SU-DHL-6 (cell line): ENCODE data around the gene CIAO2A.

Experiments used
- H2AFZ ChIP-seq: fragments of 200-600 bp; sonication (generic); 2 replicates; pipeline ENCODE4 v1.6.1; 2014; ENCODE audit warnings: low read depth, mild to moderate bottlenecking, moderate library complexity, mixed read lengths, antibody characterized with exemption, low read length; ENCODE audit not compliant: severe bottlenecking
- H3F3A ChIP-seq: fragments of 200-600 bp; shearing (Covaris generic); 2 replicates; pipeline ENCODE4 v1.6.0; 2016; ENCODE audit warnings: antibody characterized with exemption, mild to moderate bottlenecking; ENCODE audit not compliant: insufficient read depth
- H3K27ac ChIP-seq: fragments of 200-600 bp; sonication (generic); 2 replicates; pipeline ENCODE4 v1.5.1; 2016; ENCODE audit warnings: low read depth, mild to moderate bottlenecking, low read length, moderate library complexity, mixed read lengths
- H3K27me3 ChIP-seq: fragments of 200-600 bp; sonication (generic), shearing (Covaris generic); 2 replicates; pipeline ENCODE4 v1.6.0; 2014; ENCODE audit warnings: mild to moderate bottlenecking, low read length
- H3K36me3 ChIP-seq: fragments of 200-600 bp; sonication (generic); 2 replicates; pipeline ENCODE4 v1.6.1; 2014; ENCODE audit warnings: mild to moderate bottlenecking, low read length, mixed read lengths
- H3K4me2 ChIP-seq: fragments of 300-600, 200-600 bp; shearing (Covaris generic), sonication (generic); 2 replicates; pipeline ENCODE4 v1.6.0; 2014; ENCODE audit warnings: low read length, low read depth, mild to moderate bottlenecking; ENCODE audit not compliant: poor library complexity, severe bottlenecking
- H3K4me3 ChIP-seq: fragments of 200-600 bp; sonication (generic); 2 replicates; pipeline ENCODE4 v1.5.1; 2014; ENCODE audit warnings: antibody characterized with exemption, low read length, mild to moderate bottlenecking, mixed read lengths; ENCODE audit not compliant: insufficient read depth, poor library complexity, severe bottlenecking
- H3K79me2 ChIP-seq: fragments of 200-600 bp; sonication (generic); 2 replicates; pipeline ENCODE4 v1.6.1; 2014; ENCODE audit warnings: mild to moderate bottlenecking, low read length, moderate library complexity; ENCODE audit not compliant: insufficient read depth
- H3K9ac ChIP-seq: fragments of 200-600 bp; sonication (generic); 2 replicates; pipeline ENCODE4 v1.7.0; 2014; ENCODE audit warnings: mild to moderate bottlenecking, low read length
- H3K9me2 ChIP-seq: fragments of 200-600 bp; sonication (generic); replicated peaks from 2 replicates; pipeline ENCODE4 v1.6.1; 2014; ENCODE audit warnings: low read length; ENCODE audit not compliant: insufficient read depth
- H3K9me3 ChIP-seq: fragments of 200-600 bp; sonication (generic); 2 replicates; pipeline ENCODE4 v1.6.1; 2014; ENCODE audit warnings: low read length, mixed read lengths; ENCODE audit not compliant: insufficient read depth
- H4K20me1 ChIP-seq: fragments of 200-600 bp; sonication (generic); 2 replicates; pipeline ENCODE4 v1.6.1; 2014; ENCODE audit warnings: low read depth, mild to moderate bottlenecking, antibody characterized with exemption, low read length, moderate library complexity, mixed read lengths
- CTCF ChIP-seq: fragments of 200-600 bp; sonication (generic); IDR thresholded peaks from one replicate; pipeline ENCODE4 v1.5.1; 2017; ENCODE audit warnings: antibody characterized with exemption, mild to moderate bottlenecking, low read length, moderate library complexity; ENCODE audit not compliant: insufficient read depth, poor library complexity, severe bottlenecking
- EZH2phosphoT487 ChIP-seq: fragments of 200-600 bp; sonication (generic), shearing (Covaris generic); conservative IDR thresholded peaks from 2 replicates; pipeline ENCODE4 v1.6.1; 2018; ENCODE audit warnings: mild to moderate bottlenecking, antibody characterized with exemption, low read length, moderate library complexity, mixed read lengths

The CIAO2A gene

GRCh38 chr15:64099379-64099778 lies 5.7 kb upstream of the CIAO2A start:
- Histone ChIP-seq H3K4me3 (no peak overlapping the region), H3K9ac (no peak overlapping the region), H3K27me3 (no peaks in the 10 kb centered on the region), H3K79me2 (peaks cover 86% of the 10 kb centered on the region), H3K27ac (no peak overlapping the region), H3K9me3 (no peaks in the 10 kb centered on the region), H3F3A (peaks cover 13% of the 10 kb centered on the region), H3K4me2 (no peak overlapping the region), H3K36me3 (no peaks in the 10 kb centered on the region), H2AFZ (no peak overlapping the region), H3K9me2 (no peaks in the 10 kb centered on the region), H4K20me1 (peaks cover 7% of the 10 kb centered on the region; the same call in 1 of the 2 replicates)
- no peak for TF ChIP-seq CTCF
- TF ChIP-seq EZH2phosphoT487: no peak

GRCh38 chr15:64096668-64097384 lies 3.2 kb upstream of the CIAO2A start:
- Histone ChIP-seq H3K79me2 (peaks cover 77% of the 10 kb centered on the region), H4K20me1 (no peaks in the 10 kb centered on the region; the same call in 1 of the 2 replicates), H3K27me3 (no peaks in the 10 kb centered on the region), H3K36me3 (no peaks in the 10 kb centered on the region), H3F3A (peaks cover 13% of the 10 kb centered on the region), H3K9me3 (no peaks in the 10 kb centered on the region), H2AFZ (no peak overlapping the region), H3K9me2 (no peaks in the 10 kb centered on the region), H3K4me2 (peak overlapping the region; percentile 92), H3K27ac (no peak overlapping the region), H3K9ac (peak overlapping the region; percentile 87), H3K4me3 (peak overlapping the region; percentile 93)
- TF ChIP-seq CTCF (no peak), EZH2phosphoT487 (no peak)

GRCh38 chr15:64095795-64096667 lies 2.4 kb upstream of the CIAO2A start, which contains the start of gene SNX1:
Gene SNX1 (plus strand): TSS chr15:64095982. CDS start chr15:64096014, 32 bp downstream.
- peak within 1 kb of the TSS; percentile 82 for H3K27ac ChIP-seq

More at GRCh38 chr15:64095795-64096667, 2.4 kb upstream of the CIAO2A start, which contains the start of gene SNX1:
- no peaks in the 10 kb centered on the region for H3K27me3 ChIP-seq
- no peaks in the 10 kb centered on the region for H3K9me2 ChIP-seq
- TF ChIP-seq EZH2phosphoT487 (no peak), CTCF (no peak)
- peak within 1 kb of the TSS; percentile 55 for H2AFZ ChIP-seq
- no peaks in the 10 kb centered on the region; the same call in 1 of the 2 replicates for H4K20me1 ChIP-seq
- H3K36me3 ChIP-seq: no peaks in the 10 kb centered on the region
- peak within 1 kb of the TSS; percentile 87 for H3K9ac ChIP-seq
- H3K9me3 ChIP-seq: no peaks in the 10 kb centered on the region
- H3K4me2 ChIP-seq: peak within 1 kb of the TSS; percentile 92
- peaks cover 13% of the 10 kb centered on the region for H3F3A ChIP-seq
- H3K4me3 ChIP-seq: peak within 1 kb of the TSS; percentile 93
- peaks cover 77% of the 10 kb centered on the region for H3K79me2 ChIP-seq
